Panc1 (cell line): Measurements from ENCODE around the gene RPS6KB2.

Experiments
- CTCF ChIP-seq: fragments of 450-650 bp; IDR thresholded peaks from 2 replicates; pipeline ENCODE4 v1.5.1; 2017; ENCODE audit warnings: mild to moderate bottlenecking
- REST ChIP-seq, 2 experiments: IDR thresholded peaks; 2 replicates each; pipeline ENCODE4 v1.6.1; 2011 to 2012; ENCODE audit warnings: low read depth in 2 of 2, control low read depth in 1 of 2, low read length in 1 of 2, mild to moderate bottlenecking in 1 of 2, moderate library complexity in 1 of 2; ENCODE audit not compliant: insufficient read depth in 1 of 2

GRCh38 chr11:67387069-67387468 lies 41.2 kb upstream of the RPS6KB2 start:
- TF ChIP-seq CTCF (no peak), REST (IDR thresholded peaks at IDR 0.05; ENCODE audit: insufficient read depth in 1 of 2, low read depth in 2 of 2, low read length in 1 of 2) (no peak)
